ENCODE results near the gene ZIC2. TPM values are rescaled to one million over a fixed set of nuclear protein-coding genes. Genes with fewer than 3 reads are reported as not detected.

The ZIC2 gene
- total RNA-seq, 1 donor from 2014 or later = not detected

DNA sequence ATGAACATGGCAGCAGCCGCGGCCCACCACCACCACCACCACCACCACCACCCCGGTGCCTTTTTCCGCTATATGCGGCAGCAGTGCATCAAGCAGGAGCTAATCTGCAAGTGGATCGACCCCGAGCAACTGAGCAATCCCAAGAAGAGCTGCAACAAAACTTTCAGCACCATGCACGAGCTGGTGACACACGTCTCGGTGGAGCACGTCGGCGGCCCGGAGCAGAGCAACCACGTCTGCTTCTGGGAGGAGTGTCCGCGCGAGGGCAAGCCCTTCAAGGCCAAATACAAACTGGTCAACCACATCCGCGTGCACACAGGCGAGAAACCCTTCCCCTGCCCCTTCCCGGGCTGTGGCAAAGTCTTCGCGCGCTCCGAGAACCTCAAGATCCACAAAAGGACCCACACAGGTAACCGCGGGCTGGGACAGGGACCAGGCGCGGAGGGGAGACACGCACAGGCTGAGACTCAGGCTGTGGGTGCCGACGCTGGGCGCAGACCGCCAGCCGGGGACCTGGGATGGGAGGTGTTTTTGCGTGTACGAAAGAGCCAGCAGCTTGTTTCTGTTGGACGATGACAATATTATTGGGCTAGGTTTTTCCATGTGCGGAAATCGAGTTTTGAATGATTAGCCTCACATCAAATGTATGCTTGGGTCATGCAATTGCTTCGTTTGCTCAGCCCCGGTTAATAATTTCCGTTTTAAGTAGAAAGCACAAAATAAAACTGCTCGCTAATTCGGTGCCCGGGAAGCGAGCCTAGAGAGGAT is 1.3 kb downstream of the ZIC2 start:
- DNase-seq (ENCODE audit: missing footprints) (no peak), ATAC-seq (no peak)
- intact Hi-C loops (cut with DNase I) = no loop called here

DNA sequence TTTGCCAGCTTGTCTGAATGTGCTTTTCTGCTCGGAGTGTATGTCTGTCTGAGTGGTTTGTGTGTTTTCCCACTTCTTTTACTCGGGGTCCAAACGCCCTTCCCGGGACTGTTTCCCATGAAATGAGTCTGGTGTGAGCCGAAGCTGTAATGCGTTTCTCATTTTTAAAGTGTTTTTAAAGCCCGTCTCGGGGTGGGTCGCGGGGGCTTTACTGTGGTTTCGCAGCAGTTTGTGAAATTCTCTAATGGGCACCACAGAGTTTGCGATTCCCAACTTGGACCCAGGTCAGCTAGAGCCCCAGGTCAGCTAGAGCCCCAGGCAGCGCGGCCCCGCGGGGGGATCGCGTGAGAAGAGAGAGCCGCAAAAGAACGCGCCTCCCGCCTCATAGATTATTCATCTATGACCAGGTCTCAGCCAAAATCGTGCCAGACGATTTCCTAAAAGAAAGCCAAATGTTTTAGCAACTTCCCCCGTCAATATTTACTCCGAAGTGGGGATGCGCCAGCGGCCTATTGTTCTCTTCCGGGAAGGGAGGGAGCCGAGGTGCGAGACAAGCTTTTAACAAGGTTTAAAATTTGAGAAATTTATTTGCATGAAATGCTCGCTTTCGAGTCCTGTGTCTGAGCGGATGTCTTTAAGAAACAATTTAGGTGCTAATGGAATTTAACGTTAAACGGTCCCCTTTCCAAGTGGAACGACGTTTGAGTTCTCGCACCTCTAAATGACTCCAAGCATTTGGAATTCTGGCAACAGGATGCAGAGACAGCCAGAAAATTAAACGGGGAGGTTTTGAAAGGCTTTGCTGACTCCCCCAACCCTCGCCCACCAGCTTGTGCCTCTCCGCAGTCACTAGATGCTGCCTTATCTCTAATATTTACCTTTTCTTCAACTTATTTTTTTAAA is 2.2 kb downstream of the ZIC2 start:
- ATAC-seq (no peak), DNase-seq (ENCODE audit: missing footprints) (no peak)
- intact Hi-C loops (cut with DNase I) = no loop called here

DNA sequence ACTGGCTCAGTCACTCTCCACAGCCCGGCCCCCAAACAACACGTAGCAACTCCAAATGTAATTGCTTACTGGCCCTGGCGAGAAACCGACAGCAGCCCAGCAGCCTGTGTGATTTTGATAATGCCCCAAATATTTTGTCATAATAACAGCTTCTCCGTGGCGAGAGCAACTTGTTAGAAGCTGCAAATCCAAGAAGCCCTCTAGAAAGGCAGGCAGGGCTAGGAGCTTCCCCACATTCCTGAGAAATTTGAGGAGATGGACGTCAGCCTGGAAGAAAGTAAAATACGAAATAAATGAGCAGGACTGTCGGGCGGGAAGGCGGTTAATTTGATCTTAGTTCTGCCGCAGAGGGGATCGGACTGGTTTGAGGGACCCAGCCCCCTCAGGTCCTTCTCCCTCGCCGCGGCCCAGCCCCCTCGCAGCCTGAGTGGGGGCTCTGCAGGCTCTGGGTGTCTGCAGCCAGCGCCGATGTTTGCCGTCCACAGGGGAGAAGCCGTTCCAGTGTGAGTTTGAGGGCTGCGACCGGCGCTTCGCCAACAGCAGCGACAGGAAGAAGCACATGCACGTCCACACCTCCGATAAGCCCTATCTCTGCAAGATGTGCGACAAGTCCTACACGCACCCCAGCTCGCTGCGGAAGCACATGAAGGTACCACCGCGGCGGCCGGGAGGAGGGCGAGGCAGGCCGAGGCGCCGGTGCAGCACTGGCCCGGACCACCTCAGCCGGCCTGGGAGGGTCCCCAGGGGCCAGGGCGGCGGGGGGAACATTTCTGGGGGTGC is 3.1 kb downstream of the ZIC2 start:
- DNase-seq (ENCODE audit: missing footprints) (no peak), ATAC-seq (no peak)
- intact Hi-C loops (cut with DNase I) = no loop called here

GRCh38 chr13:99985241-99985874 is 3.8 kb downstream of the ZIC2 start:
- DNase-seq (ENCODE audit: missing footprints) = no peak
- intact Hi-C loops (cut with DNase I) = no loop called here
- ATAC-seq = no peak

GRCh38 chr13:99985886-99986527 is 4.4 kb downstream of the ZIC2 start:
- DNase-seq (ENCODE audit: missing footprints) = no peak
- ATAC-seq = no peak
- intact Hi-C loops (cut with DNase I) = no loop called here

DNA sequence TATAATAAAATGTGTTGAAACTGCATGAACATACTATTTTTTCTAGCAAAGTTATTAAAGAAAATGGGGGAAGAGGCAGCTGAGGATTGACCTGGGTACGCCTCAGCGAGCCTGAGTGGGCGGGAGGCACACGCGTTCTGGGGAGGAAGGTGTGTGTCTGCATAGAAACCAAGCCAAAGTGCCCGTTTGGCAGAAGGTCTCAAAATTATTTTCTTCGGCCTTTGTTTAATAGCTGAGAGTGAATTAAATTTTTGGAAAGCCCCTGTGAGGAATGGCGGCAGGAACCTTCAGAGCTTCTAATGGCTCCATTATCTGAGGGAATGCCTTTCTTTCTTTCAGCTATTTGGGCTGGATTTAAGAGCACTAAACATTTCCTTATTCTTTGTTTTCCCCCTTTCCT is 5.2 kb downstream of the ZIC2 start:
- ATAC-seq = no peak
- no peak for DNase-seq (ENCODE audit: missing footprints)
- intact Hi-C loops (cut with DNase I) = no loop called here

- DNase-seq (ENCODE audit: missing footprints) = no peak
- intact Hi-C loops (cut with DNase I) = no loop called here
- ATAC-seq = no peak
Measured at GRCh38 chr13:99987154-99988019, 5.8 kb downstream of the ZIC2 start.

DNA sequence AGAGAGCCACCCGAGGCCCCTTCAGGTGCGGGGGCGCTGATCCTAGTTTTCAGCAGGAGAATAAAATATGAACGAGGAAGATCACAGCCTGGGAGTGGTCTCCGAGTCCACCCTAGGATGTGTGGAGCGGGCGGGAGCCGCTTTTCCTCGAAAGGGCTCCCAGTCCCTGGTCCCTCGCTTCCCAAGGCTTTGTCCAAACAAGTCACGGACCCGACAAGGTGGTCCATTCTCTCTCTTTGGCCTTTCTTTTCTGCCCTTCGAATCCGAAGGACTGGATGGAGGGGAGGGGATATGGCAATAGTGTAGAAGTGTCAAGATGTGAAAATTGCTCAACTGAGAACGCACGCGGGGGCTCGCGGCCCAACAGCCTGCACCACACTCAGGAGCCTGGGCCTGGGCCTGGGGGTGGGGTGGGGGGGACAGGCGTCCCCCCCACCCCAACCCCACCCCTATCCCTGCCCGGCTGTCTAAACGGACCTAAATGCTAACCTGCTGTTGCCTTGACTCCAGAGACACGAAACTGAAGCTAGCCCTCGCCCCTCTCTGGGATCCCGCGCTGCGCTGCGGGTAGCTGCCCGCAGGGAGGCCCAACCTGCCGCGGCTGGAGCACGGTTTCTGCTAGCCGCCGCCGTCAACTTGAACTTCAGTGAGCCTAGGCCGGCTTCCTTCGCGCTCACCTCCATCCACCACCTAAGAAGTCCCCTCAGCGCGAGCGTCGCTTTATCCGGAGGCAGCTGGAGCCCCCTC is 7.1 kb downstream of the ZIC2 start:
- intact Hi-C loops (cut with DNase I) = no loop called here
- no peak for DNase-seq (ENCODE audit: missing footprints)
- ATAC-seq = no peak

DNA sequence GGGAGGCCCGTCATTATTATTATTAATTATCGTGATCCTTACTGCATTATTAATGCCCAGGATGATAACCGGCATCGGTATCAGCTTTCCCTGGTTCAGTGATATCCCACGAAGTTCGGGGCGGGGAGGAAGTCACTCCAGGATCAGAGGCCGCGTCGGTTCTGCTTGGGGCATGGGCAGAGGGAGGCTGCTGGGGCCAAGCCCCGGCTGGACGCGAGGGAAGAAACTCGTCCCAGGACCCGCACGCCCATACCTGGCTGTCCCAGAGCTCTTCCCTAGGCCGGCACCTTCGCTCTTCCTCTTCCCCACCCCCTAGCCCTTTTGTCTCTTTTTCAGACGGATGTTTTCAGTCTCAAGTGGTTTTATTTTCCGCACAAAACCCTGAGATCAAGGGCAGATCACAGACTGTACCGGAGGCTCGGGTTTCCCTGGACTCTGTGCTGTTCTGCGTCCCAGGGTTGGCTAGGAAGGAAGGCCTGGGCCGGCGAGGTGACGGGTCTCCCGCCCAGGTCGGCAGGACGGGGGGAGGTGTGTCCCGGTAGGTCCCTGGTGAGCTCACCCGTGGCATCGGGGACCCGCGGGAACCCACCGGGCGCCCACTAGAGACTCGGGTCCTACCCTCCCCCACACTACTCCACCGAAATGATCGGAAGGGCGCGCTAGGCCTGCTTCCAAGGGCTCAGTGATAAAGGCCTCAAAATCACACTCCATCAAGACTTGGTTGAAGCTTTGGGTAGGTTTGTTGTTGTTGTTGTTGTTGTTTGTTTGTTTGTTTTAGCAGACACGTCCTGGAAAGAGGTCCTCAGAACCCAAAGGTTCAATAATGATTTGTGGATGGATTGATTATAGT is 7.9 kb downstream of the ZIC2 start:
- intact Hi-C loops (cut with DNase I) = no loop called here
- DNase-seq (ENCODE audit: missing footprints) (no peak), ATAC-seq (no peak)

DNA sequence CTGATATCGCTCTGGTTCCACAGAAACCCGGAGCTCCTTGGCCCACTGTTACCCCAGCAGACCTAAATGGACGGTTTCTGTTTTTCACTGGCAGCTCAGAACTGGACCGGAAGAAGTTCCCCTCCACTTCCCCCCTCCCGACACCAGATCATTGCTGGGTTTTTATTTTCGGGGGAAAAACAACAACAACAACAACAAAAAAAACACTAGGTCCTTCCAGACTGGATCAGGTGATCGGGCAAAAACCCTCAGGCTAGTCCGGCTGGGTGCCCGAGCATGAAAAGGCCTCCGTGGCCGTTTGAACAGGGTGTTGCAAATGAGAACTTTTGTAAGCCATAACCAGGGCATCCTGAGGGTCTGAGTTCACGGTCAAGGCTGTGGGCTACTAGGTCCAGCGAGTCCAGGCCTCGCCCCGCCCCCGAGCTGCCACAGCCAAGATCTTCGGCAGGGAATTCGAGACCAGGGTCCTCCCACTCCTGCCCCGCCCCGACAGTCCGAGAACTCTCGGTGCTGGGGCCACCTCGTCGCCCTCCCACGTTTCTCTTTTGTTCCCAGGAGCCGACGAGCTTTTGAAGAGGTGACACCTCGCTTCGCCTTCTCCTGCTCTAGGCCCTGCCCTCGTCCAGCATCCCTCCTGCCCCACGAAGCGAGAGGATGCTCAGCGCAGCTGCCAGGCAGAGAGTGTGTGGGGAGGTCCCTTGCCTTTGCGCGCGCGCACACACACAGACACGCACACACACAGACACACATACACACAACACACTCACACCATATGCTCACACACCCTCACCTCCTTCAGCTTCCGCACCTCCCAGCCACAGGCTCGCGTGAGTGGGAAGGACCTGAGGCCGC is 8.8 kb downstream of the ZIC2 start:
- intact Hi-C loops (cut with DNase I) = no loop called here
- no peak for ATAC-seq
- DNase-seq (ENCODE audit: missing footprints) = no peak

DNA sequence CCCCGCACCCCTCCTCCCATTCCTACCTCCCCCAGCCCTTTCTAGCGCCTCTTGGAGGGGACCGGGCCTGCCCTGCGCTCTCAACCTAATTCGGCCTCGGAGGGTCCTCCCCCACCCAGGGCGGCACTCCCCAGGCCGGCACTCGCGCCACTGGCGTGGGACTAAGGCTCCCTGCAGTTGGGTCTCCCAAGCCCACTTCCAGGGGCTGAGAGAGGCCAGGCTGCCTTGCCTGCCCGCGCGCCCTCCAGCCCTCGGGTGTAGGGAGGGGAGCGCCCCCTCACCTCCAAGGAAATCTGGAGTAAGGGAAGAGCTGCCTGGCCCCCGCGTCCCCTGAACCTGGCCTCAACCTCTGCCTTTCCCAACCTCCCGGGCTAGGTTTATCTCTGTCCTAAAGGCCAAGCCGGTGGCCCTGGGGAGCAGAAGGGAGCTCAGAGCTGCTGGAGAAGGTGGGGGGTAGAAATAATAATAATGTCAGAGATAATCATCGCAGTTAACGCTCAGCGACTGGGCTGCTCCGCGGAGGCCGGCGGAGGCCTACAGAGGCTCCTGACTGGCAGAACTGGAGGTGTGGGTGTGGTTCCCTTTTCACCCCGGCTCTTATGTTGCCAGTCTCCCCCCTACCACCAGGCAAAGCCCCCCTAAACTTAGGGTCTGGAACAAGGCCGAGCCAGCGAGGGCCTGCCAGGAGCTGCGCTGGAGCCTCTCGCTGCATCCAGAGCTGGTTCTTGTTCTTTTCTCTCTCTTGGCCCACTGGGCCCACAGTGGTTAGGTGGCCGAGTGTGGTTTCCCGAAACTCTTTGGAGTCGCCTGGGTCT is 9.6 kb downstream of the ZIC2 start:
- no peak for ATAC-seq
- DNase-seq (ENCODE audit: missing footprints) = no peak
- intact Hi-C loops (cut with DNase I) = no loop called here

GRCh38 chr13:99991828-99992775 is 10.5 kb downstream of the ZIC2 start:
- intact Hi-C loops (cut with DNase I) = no loop called here
- DNase-seq (ENCODE audit: missing footprints) (no peak), ATAC-seq (no peak)

DNA sequence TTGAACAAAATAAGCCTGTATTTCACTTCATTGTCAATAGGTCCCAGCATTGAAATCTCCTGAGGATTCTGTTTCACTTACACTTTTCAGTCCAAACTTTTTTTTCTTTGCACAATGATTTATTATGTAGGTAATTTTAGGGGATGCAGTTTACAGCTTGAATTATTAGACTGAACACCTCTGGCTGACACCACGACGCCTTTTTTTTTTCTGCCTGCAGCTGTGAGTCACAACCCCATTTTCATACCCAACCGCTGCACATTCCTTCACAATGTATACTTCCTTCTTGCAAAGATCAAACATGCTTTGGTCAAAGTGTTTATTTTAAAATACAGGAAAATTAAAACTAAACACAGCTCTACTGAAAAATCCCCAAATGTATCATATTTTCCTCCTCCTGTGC is 11.4 kb downstream of the ZIC2 start:
- intact Hi-C loops (cut with DNase I) = no loop called here
- no peak for DNase-seq (ENCODE audit: missing footprints)
- ATAC-seq = no peak

Measured in Right ventricle myocardium inferior (tissue), 1 donor.